Trophoblast cell (in vitro differentiated cells and primary cell): Measurements from ENCODE around the gene FLACC1.

Experiments
- DNase-seq, 2 donors: peaks; one replicate each; pipeline ENCODE4 v3.0.0-alpha.2; 2016
- H2AFZ ChIP-seq: 2 replicates; pipeline ENCODE4 v1.6.1; 2013; ENCODE audit warnings: low read length, moderate library complexity, mild to moderate bottlenecking; ENCODE audit not compliant: insufficient read depth, poor library complexity
- H2AK5ac ChIP-seq: 2 replicates; pipeline ENCODE4 v1.6.1; 2013; ENCODE audit warnings: mild to moderate bottlenecking, low read length
- H2BK120ac ChIP-seq: 2 replicates; pipeline ENCODE4 v1.6.1; 2013; ENCODE audit warnings: low read length, mild to moderate bottlenecking, moderate library complexity; ENCODE audit not compliant: insufficient read depth, poor library complexity
- H2BK12ac ChIP-seq: 2 replicates; pipeline ENCODE4 v1.6.1; 2013; ENCODE audit warnings: mild to moderate bottlenecking, low read length, moderate library complexity
- H2BK5ac ChIP-seq: 2 replicates; pipeline ENCODE4 v1.6.1; 2013; ENCODE audit warnings: low read length, low read depth, moderate library complexity, mild to moderate bottlenecking; ENCODE audit not compliant: poor library complexity
- H3K14ac ChIP-seq: 2 replicates; pipeline ENCODE4 v1.6.1; 2013; ENCODE audit warnings: mild to moderate bottlenecking, low read length
- H3K18ac ChIP-seq: 2 replicates; pipeline ENCODE4 v1.6.1; 2013; ENCODE audit warnings: mild to moderate bottlenecking, low read length
- H3K23ac ChIP-seq: 2 replicates; pipeline ENCODE4 v1.6.1; 2013; ENCODE audit warnings: low read length
- H3K27ac ChIP-seq: 2 replicates; pipeline ENCODE4 v1.5.1; 2013; ENCODE audit warnings: low read depth, mild to moderate bottlenecking, inconsistent platforms, low read length, moderate library complexity
- H3K27me3 ChIP-seq: 2 replicates; pipeline ENCODE4 v1.6.1; 2013; ENCODE audit warnings: inconsistent platforms, mild to moderate bottlenecking, low read length, moderate library complexity; ENCODE audit not compliant: insufficient read depth
- H3K36me3 ChIP-seq, 2 experiments: 1 replicate in 1 of 2; 2 replicates in 1 of 2; pipeline ENCODE4 v1.6.1; 2013; ENCODE audit warnings: low read length in 2 of 2, mild to moderate bottlenecking in 2 of 2, moderate library complexity in 1 of 2; ENCODE audit not compliant: insufficient read depth in 2 of 2, control insufficient read depth in 1 of 2
- H3K4ac ChIP-seq: 2 replicates; pipeline ENCODE4 v1.6.1; 2013; ENCODE audit warnings: low read depth, mild to moderate bottlenecking, low read length, moderate library complexity
- H3K4me1 ChIP-seq, 2 experiments: 1 replicate in 1 of 2; 2 replicates in 1 of 2; pipeline ENCODE4 v1.6.1; 2013; ENCODE audit warnings: low read length in 2 of 2, mild to moderate bottlenecking in 2 of 2, moderate library complexity in 1 of 2; ENCODE audit not compliant: insufficient read depth in 2 of 2, control insufficient read depth in 1 of 2
- H3K4me2 ChIP-seq: 2 replicates; pipeline ENCODE4 v1.6.1; 2013; ENCODE audit warnings: inconsistent platforms, mild to moderate bottlenecking, low read length, moderate library complexity
- H3K4me3 ChIP-seq: 2 replicates; pipeline ENCODE4 v1.5.1; 2013; ENCODE audit warnings: mild to moderate bottlenecking, low read depth, low read length, inconsistent platforms
- H3K79me1 ChIP-seq: one replicate; pipeline ENCODE4 v1.6.1; 2013; ENCODE audit warnings: low read length
- H3K79me2 ChIP-seq: 2 replicates; pipeline ENCODE4 v1.6.1; 2013; ENCODE audit warnings: low read length, mild to moderate bottlenecking; ENCODE audit not compliant: control insufficient read depth, insufficient read depth, poor library complexity
- H3K9ac ChIP-seq: 2 replicates; pipeline ENCODE4 v1.6.1; 2013; ENCODE audit warnings: mild to moderate bottlenecking, low read length
- H3K9me3 ChIP-seq: 2 replicates; pipeline ENCODE4 v1.6.1; 2013; ENCODE audit warnings: low read depth, mild to moderate bottlenecking, control low read depth, inconsistent platforms, low read length; ENCODE audit not compliant: insufficient read depth
- H4K12ac ChIP-seq: 2 replicates; pipeline ENCODE4 v1.6.1; 2013; ENCODE audit warnings: low read depth, mild to moderate bottlenecking, low read length, moderate library complexity
- H4K8ac ChIP-seq: 2 replicates; pipeline ENCODE4 v1.6.1; 2013; ENCODE audit warnings: low read depth, mild to moderate bottlenecking, low read length, moderate library complexity
- H4K91ac ChIP-seq: one replicate; pipeline ENCODE4 v1.6.1; 2013; ENCODE audit warnings: low read depth, mild to moderate bottlenecking, low read length, moderate library complexity
- WGBS: extraction: QIAGEN DNeasy Blood & Tissue Kit; methylation state at CpG from one replicate; pipeline ENCODE4 v1.1.7; 2013; ENCODE audit warnings: missing lambda C conversion rate; ENCODE audit not compliant: insufficient read length, insufficient coverage; ENCODE audit errors: extremely low coverage; 5-methylcytosine and 5-hydroxymethylcytosine counted together

The FLACC1 gene

DNA sequence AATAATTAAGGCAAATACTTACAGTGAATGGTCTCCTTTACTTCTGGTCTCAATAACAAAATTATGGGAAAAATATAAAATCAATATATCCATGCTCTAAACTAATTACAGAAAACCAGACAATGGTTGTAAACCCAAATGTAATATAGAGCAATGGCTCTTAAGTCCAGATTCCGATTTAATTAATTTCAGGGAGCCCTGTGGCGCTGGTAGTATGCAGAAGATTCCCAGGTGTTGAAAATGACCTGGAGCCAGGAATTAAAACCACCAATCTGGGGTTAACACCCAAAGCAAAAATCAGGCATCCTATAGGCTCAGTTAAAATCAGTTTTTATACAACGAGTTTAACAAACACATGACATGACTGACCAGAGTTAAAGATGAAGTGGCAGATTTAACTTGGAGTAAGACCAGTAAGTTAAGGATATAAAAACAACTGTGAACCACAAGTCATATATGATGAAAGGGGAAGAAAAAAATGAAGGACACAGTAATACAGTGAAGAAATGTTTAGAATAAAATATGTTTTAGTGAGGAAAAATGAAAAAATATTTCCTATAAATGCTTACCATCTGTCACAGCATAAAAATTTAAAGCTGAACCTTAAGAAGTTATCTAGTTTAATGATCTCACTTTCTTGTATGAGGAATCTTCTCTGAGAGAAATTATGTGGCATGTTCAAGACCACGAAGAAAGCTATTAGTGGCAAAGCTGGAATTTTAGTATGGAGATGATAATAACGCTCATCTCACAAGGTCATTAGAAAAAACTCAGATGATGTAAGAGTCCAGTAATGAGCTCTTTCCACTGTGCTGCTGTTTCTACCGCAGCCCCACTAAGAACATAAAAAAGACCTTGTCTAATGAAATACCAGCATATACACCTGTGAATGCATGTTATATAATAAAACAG, 45.8 kb upstream of the FLACC1 start:
- H3K79me2 ChIP-seq: no peaks in the 10 kb centered on the region
- WGBS: no CpG with 5 or more reads among the region's 6 CpGs
- no peak overlapping the region for H4K8ac ChIP-seq
- no peak overlapping the region for H2AK5ac ChIP-seq
- H3K18ac ChIP-seq: no peak overlapping the region
- H3K4me1 ChIP-seq: no peaks in the 10 kb centered on the region
- no peaks in the 10 kb centered on the region for H3K79me1 ChIP-seq
- H4K12ac ChIP-seq: no peak overlapping the region
- H3K9me3 ChIP-seq: no peaks in the 10 kb centered on the region
- no peak overlapping the region for H2BK120ac ChIP-seq
- no peak overlapping the region for H3K4ac ChIP-seq
- no peak overlapping the region for H2BK5ac ChIP-seq
- no peak overlapping the region for H3K4me3 ChIP-seq
- no peak overlapping the region for H2BK12ac ChIP-seq
- H3K4me2 ChIP-seq: no peak overlapping the region
- H4K91ac ChIP-seq: no peak overlapping the region
- peaks cover 0 to 2% of the 10 kb centered on the region in 2 experiments for H3K36me3 ChIP-seq
- no peak overlapping the region for H2AFZ ChIP-seq
- no peak overlapping the region for H3K9ac ChIP-seq
- H3K23ac ChIP-seq: no peak overlapping the region
- H3K27ac ChIP-seq: no peak overlapping the region
- H3K27me3 ChIP-seq: no peaks in the 10 kb centered on the region
- no peak for DNase-seq
- no peak overlapping the region for H3K14ac ChIP-seq

DNA sequence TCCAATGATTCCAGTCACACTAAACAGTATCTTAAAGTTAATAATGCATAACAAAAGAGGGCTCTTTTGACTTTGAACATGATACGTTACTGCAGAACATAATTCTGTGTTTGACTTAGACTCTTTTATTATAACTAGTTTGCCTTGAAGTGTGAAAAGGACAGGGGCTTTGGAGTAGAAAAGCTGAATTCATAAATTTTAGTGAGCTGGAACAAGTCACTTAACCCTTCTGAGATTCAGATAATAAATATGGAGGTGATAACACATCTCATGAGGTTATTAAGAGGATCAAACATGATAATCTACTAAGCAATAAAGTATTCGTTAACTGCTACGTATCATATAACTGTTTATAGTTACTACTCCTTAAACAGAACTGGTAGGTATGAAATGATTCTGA, 44.7 kb upstream of the FLACC1 start:
- Histone ChIP-seq H2BK12ac (no peak overlapping the region), H3K36me3 (peaks cover 0 to 3% of the 10 kb centered on the region in 2 experiments), H3K79me1 (no peaks in the 10 kb centered on the region), H3K4me1 (no peaks in the 10 kb centered on the region), H2AK5ac (no peak overlapping the region), H3K18ac (no peak overlapping the region), H2AFZ (no peak overlapping the region), H3K4ac (no peak overlapping the region), H4K91ac (no peak overlapping the region), H3K9ac (no peak overlapping the region), H2BK5ac (no peak overlapping the region), H3K79me2 (no peaks in the 10 kb centered on the region), H3K27ac (no peak overlapping the region), H2BK120ac (no peak overlapping the region), H3K4me3 (no peak overlapping the region), H3K14ac (no peak overlapping the region), H4K8ac (no peak overlapping the region), H4K12ac (no peak overlapping the region), H3K9me3 (no peaks in the 10 kb centered on the region), H3K27me3 (no peaks in the 10 kb centered on the region), H3K23ac (no peak overlapping the region), H3K4me2 (no peak overlapping the region)
- DNase-seq: no peak
- WGBS: no CpG with 5 or more reads among the region's 3 CpGs

DNA sequence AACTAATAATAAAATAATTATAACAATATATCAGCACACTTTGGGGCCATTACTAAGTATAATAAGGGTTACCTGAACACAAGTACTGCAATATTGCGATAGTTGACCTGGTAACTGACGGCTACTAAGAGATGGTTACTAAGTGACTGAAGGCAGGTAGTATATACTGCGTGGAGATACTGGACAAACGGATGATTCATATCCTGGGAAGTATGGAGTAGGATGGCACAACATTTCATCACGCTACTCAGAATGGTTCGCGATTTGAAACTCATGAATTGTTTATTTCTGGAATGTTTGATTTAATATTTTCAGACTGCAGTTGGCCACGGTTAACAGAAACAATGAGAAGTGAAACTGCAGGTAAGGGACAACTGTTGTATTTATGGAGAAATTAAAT, 39.5 kb upstream of the FLACC1 start:
- Histone ChIP-seq H3K4me2 (no peak overlapping the region), H4K91ac (no peak overlapping the region), H2BK12ac (no peak overlapping the region), H3K36me3 (peaks cover 0 to 3% of the 10 kb centered on the region in 2 experiments), H3K79me2 (no peaks in the 10 kb centered on the region), H3K27ac (no peak overlapping the region), H3K23ac (no peak overlapping the region), H2AFZ (no peak overlapping the region), H2BK5ac (no peak overlapping the region), H3K9ac (no peak overlapping the region), H3K14ac (no peak overlapping the region), H3K4me1 (no peaks in the 10 kb centered on the region), H3K79me1 (no peaks in the 10 kb centered on the region), H3K27me3 (no peaks in the 10 kb centered on the region), H4K8ac (no peak overlapping the region), H3K18ac (no peak overlapping the region), H3K9me3 (no peaks in the 10 kb centered on the region), H2AK5ac (no peak overlapping the region), H4K12ac (no peak overlapping the region), H3K4me3 (no peak overlapping the region), H3K4ac (no peak overlapping the region), H2BK120ac (no peak overlapping the region)
- WGBS: no CpG with 5 or more reads among the region's 8 CpGs
- DNase-seq: no peak

GRCh38 chr2:201383136-201383535, 26.0 kb upstream of the FLACC1 start:
- Histone ChIP-seq H3K27ac (no peak overlapping the region), H3K4me1 (peaks cover 7 to 8% of the 10 kb centered on the region in 2 experiments), H2AFZ (no peak overlapping the region), H3K4me3 (no peak overlapping the region), H2BK12ac (no peak overlapping the region), H3K79me2 (peaks cover 4% of the 10 kb centered on the region), H3K36me3 (peaks cover 7 to 12% of the 10 kb centered on the region in 2 experiments), H3K18ac (no peak overlapping the region), H2BK120ac (no peak overlapping the region), H2AK5ac (no peak overlapping the region), H3K23ac (no peak overlapping the region), H3K9me3 (no peaks in the 10 kb centered on the region), H3K4ac (no peak overlapping the region), H3K79me1 (peaks cover 11% of the 10 kb centered on the region), H3K14ac (no peak overlapping the region), H3K9ac (no peak overlapping the region), H2BK5ac (no peak overlapping the region), H4K8ac (no peak overlapping the region), H4K91ac (no peak overlapping the region), H3K4me2 (no peak overlapping the region), H4K12ac (no peak overlapping the region), H3K27me3 (no peaks in the 10 kb centered on the region)
- no peak for DNase-seq
- WGBS: no CpG with 5 or more reads among the region's 1 CpG
